Lower leg skin (tissue), 3 donors: ENCODE data around the gene FAM53B.

ENCODE experiments used
- POLR2A ChIP-seq, 2 donors: fragments of 450-650 bp; IDR thresholded peaks; one replicate each; pipeline ENCODE4 v1.6.1; 2016 to 2017; ENCODE audit warnings: antibody characterized with exemption in 2 of 2, mild to moderate bottlenecking in 1 of 2, moderate library complexity in 1 of 2
- TF ChIP-seq, protein P1 (sequence below), 3 donors: fragments of 450-650 bp; IDR thresholded peaks; one replicate each; pipeline ENCODE4 v1.5.1; 2016; ENCODE audit warnings: antibody characterized with exemption in 3 of 3, mild to moderate bottlenecking in 3 of 3, moderate library complexity in 2 of 3

GRCh38 chr10:124606822-124607221, 137.4 kb downstream of the FAM53B start:
- TF ChIP-seq POLR2A (IDR thresholded peaks at IDR 0.05) = no peak
- TF ChIP-seq, protein P1, sequence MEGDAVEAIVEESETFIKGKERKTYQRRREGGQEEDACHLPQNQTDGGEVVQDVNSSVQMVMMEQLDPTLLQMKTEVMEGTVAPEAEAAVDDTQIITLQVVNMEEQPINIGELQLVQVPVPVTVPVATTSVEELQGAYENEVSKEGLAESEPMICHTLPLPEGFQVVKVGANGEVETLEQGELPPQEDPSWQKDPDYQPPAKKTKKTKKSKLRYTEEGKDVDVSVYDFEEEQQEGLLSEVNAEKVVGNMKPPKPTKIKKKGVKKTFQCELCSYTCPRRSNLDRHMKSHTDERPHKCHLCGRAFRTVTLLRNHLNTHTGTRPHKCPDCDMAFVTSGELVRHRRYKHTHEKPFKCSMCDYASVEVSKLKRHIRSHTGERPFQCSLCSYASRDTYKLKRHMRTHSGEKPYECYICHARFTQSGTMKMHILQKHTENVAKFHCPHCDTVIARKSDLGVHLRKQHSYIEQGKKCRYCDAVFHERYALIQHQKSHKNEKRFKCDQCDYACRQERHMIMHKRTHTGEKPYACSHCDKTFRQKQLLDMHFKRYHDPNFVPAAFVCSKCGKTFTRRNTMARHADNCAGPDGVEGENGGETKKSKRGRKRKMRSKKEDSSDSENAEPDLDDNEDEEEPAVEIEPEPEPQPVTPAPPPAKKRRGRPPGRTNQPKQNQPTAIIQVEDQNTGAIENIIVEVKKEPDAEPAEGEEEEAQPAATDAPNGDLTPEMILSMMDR (IDR thresholded peaks at IDR 0.05) = no peak
